GM12875 (cell line): ENCODE results near the gene DACT2.

Experiments
- H3K4me3 ChIP-seq: one replicate; pipeline ENCODE4 v1.5.1; 2011; ENCODE audit warnings: low read depth, low read length, control low read depth
- TF ChIP-seq, protein P1 (sequence below): IDR thresholded peaks from 2 replicates; pipeline ENCODE4 v1.5.1; 2011; ENCODE audit warnings: low read depth, mild to moderate bottlenecking, control low read depth, inconsistent platforms, low read length, moderate library complexity, borderline replicate concordance; ENCODE audit not compliant: insufficient read depth

The DACT2 gene

DNA sequence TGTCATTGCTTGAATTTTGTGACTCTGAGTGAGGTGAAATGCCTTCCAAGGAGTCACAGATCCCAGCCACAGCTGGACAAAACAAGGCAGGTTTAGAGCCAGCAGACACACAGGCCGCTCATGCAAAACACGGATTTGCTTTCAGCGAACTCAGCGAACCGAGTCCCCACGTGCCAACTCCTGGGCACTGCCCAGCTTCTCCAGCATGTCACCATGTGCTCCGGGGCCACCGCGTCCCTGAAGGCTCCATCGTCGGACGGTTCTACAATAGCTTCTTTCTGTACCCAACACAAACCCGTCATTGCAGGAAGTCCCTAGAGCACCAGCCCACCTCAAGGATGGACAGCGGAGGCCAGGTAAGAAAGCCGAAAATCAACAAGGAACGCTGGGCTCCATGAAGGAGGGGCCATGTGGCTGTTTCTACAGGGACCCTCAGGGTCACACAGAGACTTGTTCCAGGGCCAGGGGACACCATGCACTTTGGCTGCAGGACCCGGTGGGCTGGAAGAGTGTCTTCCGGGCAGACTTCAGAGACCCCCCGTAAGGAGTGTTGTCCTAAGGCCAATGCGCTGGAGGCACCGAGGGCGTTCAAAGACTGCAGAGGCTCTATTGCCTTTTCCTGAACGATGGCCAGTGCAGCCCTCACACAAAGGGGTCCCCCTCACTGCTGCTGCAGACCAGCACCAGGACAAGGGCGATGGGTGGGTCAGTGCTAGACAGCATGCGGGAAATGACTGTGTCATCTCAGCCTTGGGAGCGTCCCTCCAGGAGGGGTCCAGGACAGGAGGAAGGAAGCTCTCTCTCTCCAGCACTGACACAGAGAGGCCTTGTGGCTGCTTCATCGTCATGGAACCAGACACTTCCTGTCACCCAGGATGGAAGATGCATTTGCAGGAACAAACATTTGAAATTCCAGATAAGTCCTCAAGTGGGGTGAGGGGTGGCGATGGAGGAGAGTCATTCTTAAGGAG, 19.8 kb downstream of the DACT2 start:
- H3K4me3 ChIP-seq: no peak overlapping the region
- TF ChIP-seq, protein P1, sequence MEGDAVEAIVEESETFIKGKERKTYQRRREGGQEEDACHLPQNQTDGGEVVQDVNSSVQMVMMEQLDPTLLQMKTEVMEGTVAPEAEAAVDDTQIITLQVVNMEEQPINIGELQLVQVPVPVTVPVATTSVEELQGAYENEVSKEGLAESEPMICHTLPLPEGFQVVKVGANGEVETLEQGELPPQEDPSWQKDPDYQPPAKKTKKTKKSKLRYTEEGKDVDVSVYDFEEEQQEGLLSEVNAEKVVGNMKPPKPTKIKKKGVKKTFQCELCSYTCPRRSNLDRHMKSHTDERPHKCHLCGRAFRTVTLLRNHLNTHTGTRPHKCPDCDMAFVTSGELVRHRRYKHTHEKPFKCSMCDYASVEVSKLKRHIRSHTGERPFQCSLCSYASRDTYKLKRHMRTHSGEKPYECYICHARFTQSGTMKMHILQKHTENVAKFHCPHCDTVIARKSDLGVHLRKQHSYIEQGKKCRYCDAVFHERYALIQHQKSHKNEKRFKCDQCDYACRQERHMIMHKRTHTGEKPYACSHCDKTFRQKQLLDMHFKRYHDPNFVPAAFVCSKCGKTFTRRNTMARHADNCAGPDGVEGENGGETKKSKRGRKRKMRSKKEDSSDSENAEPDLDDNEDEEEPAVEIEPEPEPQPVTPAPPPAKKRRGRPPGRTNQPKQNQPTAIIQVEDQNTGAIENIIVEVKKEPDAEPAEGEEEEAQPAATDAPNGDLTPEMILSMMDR: no peak

DNA sequence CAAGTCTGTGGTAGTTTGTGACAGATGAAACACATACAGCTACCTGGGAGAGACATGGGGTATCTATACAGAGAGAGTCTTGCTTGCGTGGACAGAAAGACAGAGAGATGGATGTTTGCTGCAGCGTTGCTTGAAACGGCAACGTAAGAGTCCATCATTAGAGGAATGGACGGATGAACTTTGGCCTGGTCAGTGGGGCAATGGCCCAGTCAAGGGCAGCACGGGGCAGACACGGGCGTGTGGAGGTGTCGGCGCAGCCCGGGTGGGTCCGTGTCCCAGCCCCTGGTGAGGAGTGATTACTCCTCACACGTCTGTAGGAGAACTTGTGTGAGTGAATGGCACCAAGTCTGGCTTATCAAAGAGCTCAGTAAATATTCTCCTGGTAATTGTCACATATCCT, 21.9 kb downstream of the DACT2 start:
- no peak overlapping the region for H3K4me3 ChIP-seq
- TF ChIP-seq, protein P1: no peak

GRCh38 chr6:168294901-168295300, 24.7 kb downstream of the DACT2 start:
- TF ChIP-seq, protein P1: no peak
- H3K4me3 ChIP-seq: no peak overlapping the region

DNA sequence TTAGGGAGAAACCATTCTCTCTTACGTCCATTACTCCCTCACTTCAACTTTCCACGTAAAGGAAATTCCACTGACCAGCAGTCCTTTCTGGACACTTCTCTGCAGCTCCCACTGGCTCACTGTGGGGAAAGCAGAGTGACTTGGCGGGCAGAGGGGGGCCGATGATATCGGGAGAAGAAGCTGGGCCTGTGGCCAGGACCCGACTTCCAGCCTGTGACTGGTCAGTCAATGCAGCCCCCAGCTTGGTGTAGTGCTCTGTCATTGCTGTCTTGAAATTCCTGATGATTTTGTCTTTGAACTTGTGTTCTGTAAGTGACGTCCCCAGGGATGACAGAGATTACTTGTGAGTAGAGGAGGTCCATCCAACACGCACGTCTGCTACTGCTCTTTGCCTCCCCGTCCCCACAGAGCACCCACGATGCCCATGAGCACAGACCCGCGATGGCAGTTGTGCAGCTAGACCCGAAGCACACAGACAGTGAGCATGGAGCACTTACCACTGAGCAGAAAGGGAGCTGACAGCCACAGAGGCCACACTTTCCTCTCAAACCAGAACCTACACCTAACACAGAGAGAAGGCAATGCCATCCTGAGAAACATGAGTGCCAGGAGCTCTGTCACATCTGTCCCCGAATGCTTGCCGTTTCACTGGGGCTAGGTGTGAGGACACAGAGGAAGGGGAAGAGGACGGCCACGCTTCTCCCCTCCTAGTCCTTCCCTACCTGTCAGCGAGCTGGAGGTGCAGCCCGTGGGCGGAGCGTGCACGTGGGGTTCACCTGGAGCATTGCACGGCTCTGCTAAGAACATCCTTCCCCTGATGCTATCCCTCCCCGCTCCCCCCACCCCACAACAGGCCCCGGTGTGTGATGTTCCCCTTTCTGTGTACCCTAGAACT, 25.7 kb downstream of the DACT2 start:
- no peak overlapping the region for H3K4me3 ChIP-seq
- TF ChIP-seq, protein P1: no peak

GRCh38 chr6:168292826-168293225, 26.8 kb downstream of the DACT2 start:
- no peak overlapping the region for H3K4me3 ChIP-seq
- TF ChIP-seq, protein P1: no peak

DNA sequence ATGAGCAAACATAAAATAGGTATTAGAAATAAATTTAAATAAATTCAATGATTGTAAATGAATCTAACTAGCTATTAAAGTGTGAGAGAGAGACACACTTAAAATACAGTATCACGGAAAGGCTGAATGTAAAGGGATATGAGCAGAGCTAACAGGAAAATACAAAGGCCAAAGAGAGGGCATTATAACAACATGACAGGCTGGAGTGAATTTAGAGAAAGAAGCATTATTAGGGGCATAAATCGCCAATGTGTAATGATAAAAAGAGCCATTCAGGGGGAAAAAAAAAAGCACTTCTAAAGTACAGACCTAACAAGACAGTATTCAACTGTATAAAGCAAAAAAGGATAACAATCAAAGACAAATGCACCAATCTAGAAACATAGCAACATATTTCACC, 28.1 kb downstream of the DACT2 start:
- TF ChIP-seq, protein P1: no peak

GRCh38 chr6:168290095-168290494, 29.5 kb downstream of the DACT2 start:
- TF ChIP-seq, protein P1: no peak
- H3K4me3 ChIP-seq: no peak overlapping the region

More for the DNA sequence above, 28.1 kb downstream of the DACT2 start:
- H3K4me3 ChIP-seq: no peak overlapping the region
